ENCODE measurements around the gene CCDC38.

GRCh38 chr12:95838125-95838524 is 104.3 kb downstream of the CCDC38 start:
- TF ChIP-seq, protein P1, sequence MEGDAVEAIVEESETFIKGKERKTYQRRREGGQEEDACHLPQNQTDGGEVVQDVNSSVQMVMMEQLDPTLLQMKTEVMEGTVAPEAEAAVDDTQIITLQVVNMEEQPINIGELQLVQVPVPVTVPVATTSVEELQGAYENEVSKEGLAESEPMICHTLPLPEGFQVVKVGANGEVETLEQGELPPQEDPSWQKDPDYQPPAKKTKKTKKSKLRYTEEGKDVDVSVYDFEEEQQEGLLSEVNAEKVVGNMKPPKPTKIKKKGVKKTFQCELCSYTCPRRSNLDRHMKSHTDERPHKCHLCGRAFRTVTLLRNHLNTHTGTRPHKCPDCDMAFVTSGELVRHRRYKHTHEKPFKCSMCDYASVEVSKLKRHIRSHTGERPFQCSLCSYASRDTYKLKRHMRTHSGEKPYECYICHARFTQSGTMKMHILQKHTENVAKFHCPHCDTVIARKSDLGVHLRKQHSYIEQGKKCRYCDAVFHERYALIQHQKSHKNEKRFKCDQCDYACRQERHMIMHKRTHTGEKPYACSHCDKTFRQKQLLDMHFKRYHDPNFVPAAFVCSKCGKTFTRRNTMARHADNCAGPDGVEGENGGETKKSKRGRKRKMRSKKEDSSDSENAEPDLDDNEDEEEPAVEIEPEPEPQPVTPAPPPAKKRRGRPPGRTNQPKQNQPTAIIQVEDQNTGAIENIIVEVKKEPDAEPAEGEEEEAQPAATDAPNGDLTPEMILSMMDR (IDR thresholded peaks at IDR 0.05) = no peak
- TF ChIP-seq POLR2A (IDR thresholded peaks at IDR 0.05) = no peak
- TF ChIP-seq EP300 (IDR thresholded peaks at IDR 0.05) = no peak
- no peak for TF ChIP-seq POLR2AphosphoS5 (IDR thresholded peaks at IDR 0.05)
